K562 (cell line): ENCODE results near the gene CLDN15. TPM values are rescaled to one million over a fixed set of nuclear protein-coding genes. Genes with fewer than 3 reads are reported as not detected.

Experiments used
- BCL6 ChIP-seq: fragments of 250-450 bp; sonication (Bioruptor Pico); IDR thresholded peaks from 2 replicates; pipeline ENCODE4 v1.4.0; 2020
- BRD4 ChIP-seq: fragments of 200-600 bp; sonication (generic); IDR thresholded peaks from 2 replicates; pipeline ENCODE4 v1.6.1; 2017; ENCODE audit warnings: inconsistent platforms
- CREBBP ChIP-seq: IDR thresholded peaks from one replicate; pipeline ENCODE4 v1.6.1; 2012; ENCODE audit warnings: low read depth, mild to moderate bottlenecking, control low read depth, inconsistent platforms, low read length
- CSDE1 ChIP-seq, 2 experiments: fragments of 450-650 bp; IDR thresholded peaks; 2 replicates each; pipeline ENCODE4 v1.6.1; 2016; ENCODE audit warnings: mild to moderate bottlenecking in 1 of 2
- CTBP1 ChIP-seq: fragments of 450-650 bp; IDR thresholded peaks from 2 replicates; pipeline ENCODE4 v1.6.1; 2016; ENCODE audit warnings: borderline replicate concordance
- ELK3 ChIP-seq: fragments of 450-650 bp; formaldehyde crosslinking; IDR thresholded peaks from 2 replicates; pipeline ENCODE4 v1.4.0; 2020; ENCODE audit warnings: mild to moderate bottlenecking
- FUS ChIP-seq: fragments of 200-400 bp; formaldehyde crosslinking; optimal IDR thresholded peaks from 2 replicates; pipeline ENCODE3; 2017; ENCODE audit warnings: low read depth, low read length
- HNRNPH1 ChIP-seq: fragments of 200-400 bp; formaldehyde crosslinking; optimal IDR thresholded peaks from 2 replicates; pipeline ENCODE3; 2017; ENCODE audit warnings: low read depth, mild to moderate bottlenecking, low read length, moderate library complexity
- HNRNPLL ChIP-seq: fragments of 200-400 bp; formaldehyde crosslinking; IDR thresholded peaks from 2 replicates; pipeline ENCODE4 v1.6.1; 2017; ENCODE audit warnings: low read length, low read depth, mild to moderate bottlenecking; ENCODE audit not compliant: poor library complexity, severe bottlenecking
- HOMEZ ChIP-seq: fragments of 250-450 bp; sonication (Bioruptor Pico); IDR thresholded peaks from 2 replicates; pipeline ENCODE4 v1.4.0; 2020; ENCODE audit warnings: mild to moderate bottlenecking, moderate library complexity
- MCM3 ChIP-seq: fragments of 450-650 bp; IDR thresholded peaks from 2 replicates; pipeline ENCODE4 v1.6.1; 2016
- NFE2L1 ChIP-seq: fragments of 450-650 bp; IDR thresholded peaks from 2 replicates; pipeline ENCODE4 v1.6.1; 2016; ENCODE audit warnings: missing genetic modification characterization, low read depth, mild to moderate bottlenecking, missing compliant biosample characterization, moderate library complexity, borderline replicate concordance
- NFIX ChIP-seq: fragments of 250-450 bp; sonication (Bioruptor Pico); IDR thresholded peaks from 2 replicates; pipeline ENCODE4 v1.4.0; 2020; ENCODE audit warnings: low read depth, mild to moderate bottlenecking, moderate library complexity
- NKRF ChIP-seq: fragments of 450-650 bp; IDR thresholded peaks from 2 replicates; pipeline ENCODE4 v1.6.1; 2016; ENCODE audit warnings: borderline replicate concordance
- PHF20 ChIP-seq: fragments of 450-650 bp; IDR thresholded peaks from 2 replicates; pipeline ENCODE4 v1.6.1; 2018; ENCODE audit not compliant: partially characterized antibody
- PRPF4 ChIP-seq: fragments of 200-400 bp; formaldehyde crosslinking; IDR thresholded peaks from one replicate; pipeline ENCODE4 v1.6.1; 2017; ENCODE audit warnings: low read length, low read depth, mild to moderate bottlenecking; ENCODE audit not compliant: insufficient read depth, poor library complexity, severe bottlenecking
- RB1 ChIP-seq: fragments of 450-650 bp; IDR thresholded peaks from 2 replicates; pipeline ENCODE4 v1.6.1; 2017; ENCODE audit warnings: low read depth, mild to moderate bottlenecking
- RCOR1 ChIP-seq, 2 experiments: IDR thresholded peaks; 2 replicates each; pipeline ENCODE4 v1.6.1; 2012; ENCODE audit warnings: low read depth in 2 of 2, low read length in 2 of 2, borderline replicate concordance in 1 of 2, improper control_type of control experiment in 1 of 2
- SP2 ChIP-seq: IDR thresholded peaks from 2 replicates; pipeline ENCODE4 v1.6.1; 2011; ENCODE audit warnings: mild to moderate bottlenecking, low read depth, low read length, moderate library complexity; ENCODE audit not compliant: poor library complexity, severe bottlenecking; ENCODE audit errors: extremely low read depth
- ZC3H8 ChIP-seq: fragments of 450-650 bp; IDR thresholded peaks from 2 replicates; pipeline ENCODE4 v1.6.1; 2017
- ZNF253 ChIP-seq: fragments of 250-450 bp; sonication (Bioruptor Pico); conservative IDR thresholded peaks from 2 replicates; pipeline ENCODE4 v1.6.1; 2021; ENCODE audit warnings: mild to moderate bottlenecking
- ZNF740 ChIP-seq, 3 experiments: fragments of 200-800 bp in 1 of 3; sonication (Bioruptor generic) in 1 of 3; sonication (generic) in 1 of 3; formaldehyde crosslinking in 1 of 3; IDR thresholded peaks; 2 replicates each; pipeline versions ENCODE4 v1.6.1 to v1.8.0; 2016 to 2022; ENCODE audit warnings: mild to moderate bottlenecking in 2 of 3, missing compliant biosample characterization in 2 of 3, missing genetic modification characterization in 2 of 3, missing genetic modification reagents in 1 of 3
- ZNF785 ChIP-seq: fragments of 250-450 bp; sonication (Bioruptor Pico); IDR thresholded peaks from 2 replicates; pipeline ENCODE4 v1.4.0; 2020; ENCODE audit warnings: mild to moderate bottlenecking
- polyA plus RNA-seq, 8 experiments: library from polyadenylated mRNA; depleted of rRNA in 4 of 8; stranded (reverse) in 5 of 8; unstranded in 3 of 8; fragments of >200 nt; fragmentation: Nextera tagmentation in 2 of 8; fragmentation: Illumina TruSeq in 1 of 8; extraction: Ambion mirVana in 2 of 8; extraction: Trizol in 1 of 8; gene quantifications; 2 replicates each; pipeline versions ENCODE4 v1.2.1 to v1.2.3, GENCODE V29; 2011 to 2014; ENCODE audit warnings: inconsistent platforms in 1 of 8, missing spikeins in 1 of 8
- total RNA-seq, 7 experiments: library from RNA; depleted of rRNA in 6 of 7; stranded (reverse); fragments of >200 nt in 6 of 7; fragmentation: Illumina TruSeq in 2 of 7; extraction: Trizol in 2 of 7; gene quantifications; 2 replicates each; pipeline versions ENCODE4 v1.2.1 to v1.2.3, GENCODE V29; 2011 to 2021; ENCODE audit warnings: low replicate concordance in 1 of 7

CLDN15 gene
- total and polyA plus RNA-seq, 9 of the 15 experiments (the other 6 are each of a cell fraction or from before 2014, with no cell fraction given): 0.32 to 14.5 (median 7.4) TPM

- TF ChIP-seq PRPF4 (peak; percentile 79), FUS (peak; percentile 38), ZNF740 (CRISPR knock-in tag; IDR thresholded peaks at IDR 0.05) (no peak), ZNF740 (tag; IDR thresholded peaks at IDR 0.05) (no peak), HOMEZ (no peak), CREBBP (no peak), SP2 (no peak), PHF20 (no peak), BCL6 (CRISPR knock-in tag) (no peak), MCM3 (no peak), ELK3 (CRISPR knock-in tag) (no peak), ZNF253 (no peak), NKRF (peak; percentile 84), ZNF785 (CRISPR knock-in tag) (no peak), BRD4 (no peak), NFIX (no peak), HNRNPH1 (no peak), NFE2L1 (no peak), RB1 (no peak; the same call in 1 of the 2 replicates), CTBP1 (0 out of 2 replicates have a peak, but pooled peaks have one; percentile 21), CSDE1 (IDR thresholded peaks at IDR 0.05) (peak in 1 of 2 experiments; percentile 88; a peak in 1 of 4 replicates), HNRNPLL (peak; percentile 40), ZC3H8 (no peak), RCOR1 (IDR thresholded peaks at IDR 0.05; ENCODE audit: borderline replicate concordance in 1 of 2, low read depth in 2 of 2, low read length in 2 of 2) (peak in 1 of 2 experiments; percentile 73; a peak in 1 of 4 replicates)
Observed at GRCh38 chr7:101217388-101218235, 20.0 kb downstream of the CLDN15 start, which contains the start of the genes PLOD3 and ZNHIT1 (continued).
